Astrocyte of the cerebellum (primary cell): ENCODE measurements around the gene HECTD2.

Source experiments
- DNase-seq: peaks from one replicate; pipeline ENCODE4 v3.0.0-alpha.2; 2011; ENCODE audit warnings: low read depth
- H3K4me3 ChIP-seq: 2 replicates; pipeline ENCODE4 v1.5.1; 2011; ENCODE audit warnings: mild to moderate bottlenecking, low read depth, low read length, moderate library complexity
- in situ Hi-C: cut with HindIII; loops from 2 replicates; pipeline ENCODE4 v1.10.0; 2017; ENCODE audit warnings: low sequenced_read_pairs
- TF ChIP-seq, protein P1 (sequence below): IDR thresholded peaks from 2 replicates; pipeline ENCODE4 v1.5.1; 2012; ENCODE audit warnings: low read length, low read depth, moderate library complexity, mild to moderate bottlenecking; ENCODE audit errors: missing control alignments

The HECTD2 gene

DNA sequence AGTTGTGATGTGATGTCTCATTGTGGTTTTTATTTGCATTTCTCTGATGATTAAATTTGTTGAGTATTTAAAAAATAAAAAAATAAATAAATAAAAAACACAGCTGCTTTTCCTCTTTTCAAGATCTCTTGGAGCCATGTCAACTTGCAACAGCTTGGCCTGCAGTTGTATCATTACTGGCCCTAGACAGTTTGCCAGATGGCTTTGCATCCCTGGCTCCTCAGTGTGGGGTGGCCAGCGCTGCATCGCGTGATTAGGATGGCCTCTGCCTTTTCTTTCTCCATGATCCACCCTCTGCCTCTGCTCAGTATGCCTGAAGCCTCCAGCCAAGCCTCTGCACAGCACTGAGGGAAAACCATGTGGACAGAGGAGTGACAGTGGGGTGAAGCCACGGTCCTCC is 126.0 kb downstream of the HECTD2 start:
- TF ChIP-seq, protein P1, sequence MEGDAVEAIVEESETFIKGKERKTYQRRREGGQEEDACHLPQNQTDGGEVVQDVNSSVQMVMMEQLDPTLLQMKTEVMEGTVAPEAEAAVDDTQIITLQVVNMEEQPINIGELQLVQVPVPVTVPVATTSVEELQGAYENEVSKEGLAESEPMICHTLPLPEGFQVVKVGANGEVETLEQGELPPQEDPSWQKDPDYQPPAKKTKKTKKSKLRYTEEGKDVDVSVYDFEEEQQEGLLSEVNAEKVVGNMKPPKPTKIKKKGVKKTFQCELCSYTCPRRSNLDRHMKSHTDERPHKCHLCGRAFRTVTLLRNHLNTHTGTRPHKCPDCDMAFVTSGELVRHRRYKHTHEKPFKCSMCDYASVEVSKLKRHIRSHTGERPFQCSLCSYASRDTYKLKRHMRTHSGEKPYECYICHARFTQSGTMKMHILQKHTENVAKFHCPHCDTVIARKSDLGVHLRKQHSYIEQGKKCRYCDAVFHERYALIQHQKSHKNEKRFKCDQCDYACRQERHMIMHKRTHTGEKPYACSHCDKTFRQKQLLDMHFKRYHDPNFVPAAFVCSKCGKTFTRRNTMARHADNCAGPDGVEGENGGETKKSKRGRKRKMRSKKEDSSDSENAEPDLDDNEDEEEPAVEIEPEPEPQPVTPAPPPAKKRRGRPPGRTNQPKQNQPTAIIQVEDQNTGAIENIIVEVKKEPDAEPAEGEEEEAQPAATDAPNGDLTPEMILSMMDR: no peak
- in situ Hi-C loops: no loop called here
- no peak for DNase-seq
- no peak overlapping the region for H3K4me3 ChIP-seq

DNA sequence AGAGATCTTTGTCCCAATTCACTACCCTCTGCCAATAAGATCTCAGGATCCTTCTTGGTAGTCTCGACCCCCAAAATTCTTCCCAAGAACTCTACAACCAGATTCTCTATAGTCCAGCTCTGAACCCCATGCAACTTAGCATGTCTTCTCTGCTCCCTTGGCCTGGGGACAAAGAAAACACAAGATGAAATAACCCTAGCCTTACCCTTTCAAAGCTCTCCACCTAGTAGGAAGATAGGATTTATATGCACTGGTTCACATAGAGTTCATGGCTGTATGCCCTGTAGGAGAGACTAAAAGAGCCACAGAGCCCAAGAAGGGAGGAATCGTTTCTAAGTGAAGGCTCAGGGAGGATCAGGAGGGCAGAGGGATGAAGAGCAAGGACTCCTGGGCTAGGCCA is 126.6 kb downstream of the HECTD2 start:
- DNase-seq: no peak
- in situ Hi-C loops: no loop called here
- TF ChIP-seq, protein P1: no peak
- H3K4me3 ChIP-seq: no peak overlapping the region

DNA sequence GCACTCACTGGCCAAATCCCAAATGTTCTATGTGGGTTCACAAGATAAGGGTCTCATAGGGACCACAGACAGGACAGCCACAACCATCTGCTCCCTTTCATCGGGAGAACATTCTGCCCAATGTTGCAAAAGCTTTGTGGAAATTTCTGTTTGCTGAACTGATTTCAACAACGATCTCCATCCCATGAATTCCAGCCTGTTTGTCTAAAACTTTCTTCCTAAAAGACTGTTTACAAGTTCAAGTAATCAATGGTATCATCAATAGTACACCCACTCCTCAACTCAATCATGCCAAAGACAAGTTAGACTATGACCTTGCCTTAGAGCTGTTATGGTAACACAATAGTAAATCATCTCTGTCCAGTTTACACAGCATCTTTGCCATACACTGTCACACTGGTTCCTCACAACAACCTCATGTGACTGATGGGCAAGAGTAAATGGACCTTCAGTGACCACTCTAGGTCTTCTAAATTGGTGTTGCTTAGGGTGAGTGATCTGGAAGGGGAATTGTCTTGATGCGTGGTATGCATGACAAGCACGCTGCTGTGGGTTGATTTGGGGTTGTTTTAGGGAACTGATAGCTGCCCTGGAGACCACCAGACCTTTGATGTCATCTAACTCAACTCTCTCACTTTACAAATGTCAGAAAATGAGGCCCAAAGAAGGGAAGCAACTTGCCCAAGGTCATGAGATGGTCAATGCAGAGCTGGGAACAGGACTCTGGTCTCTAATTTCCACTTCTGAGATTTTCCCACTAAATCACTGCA is 127.7 kb downstream of the HECTD2 start:
- no peak for DNase-seq
- TF ChIP-seq, protein P1: no peak
- in situ Hi-C loops: no loop called here
- no peak overlapping the region for H3K4me3 ChIP-seq

DNA sequence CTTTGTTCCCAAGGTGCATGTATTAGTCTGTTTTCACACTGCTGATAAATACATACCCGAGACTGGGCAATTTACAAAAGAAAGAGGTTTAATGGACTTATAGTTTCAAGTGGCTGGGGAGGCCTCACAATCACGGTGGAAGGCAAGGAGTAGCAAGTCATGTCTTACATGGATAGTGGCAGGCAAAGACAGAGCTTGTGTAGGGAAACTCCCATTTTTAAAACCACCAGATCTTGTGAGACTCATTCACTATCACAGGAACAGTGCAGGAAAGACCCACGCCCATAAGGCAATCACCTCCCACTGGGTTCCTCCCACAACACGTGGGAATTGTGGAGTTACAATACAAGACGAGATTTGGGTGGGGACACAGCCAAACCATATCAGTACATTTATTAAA is 129.8 kb downstream of the HECTD2 start:
- in situ Hi-C loops: no loop called here
- no peak for DNase-seq

DNA sequence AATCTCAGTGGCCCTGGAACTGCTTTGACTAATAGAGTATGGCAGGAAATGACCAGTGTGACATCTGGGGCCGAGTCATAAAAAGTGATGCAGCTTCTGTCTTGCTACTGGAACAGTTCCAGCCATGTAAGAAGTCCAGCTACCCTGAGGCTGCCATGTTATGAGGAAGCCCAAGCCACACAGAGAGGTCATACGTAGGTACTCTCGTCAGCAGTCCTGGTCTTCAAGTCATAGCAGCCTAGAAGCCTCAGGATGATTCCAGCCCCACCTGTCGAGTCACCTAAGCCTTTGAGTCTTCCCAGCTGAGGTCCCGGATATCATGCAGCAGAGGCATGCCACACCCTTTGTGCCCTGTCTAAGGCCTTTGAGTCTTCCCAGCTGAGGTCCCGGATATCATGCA is 130.6 kb downstream of the HECTD2 start:
- in situ Hi-C loops: no loop called here
- TF ChIP-seq, protein P1: no peak
- H3K4me3 ChIP-seq: no peak overlapping the region
- DNase-seq: no peak

More for the DNA sequence above, 129.8 kb downstream of the HECTD2 start:
- TF ChIP-seq, protein P1: no peak
- H3K4me3 ChIP-seq: no peak overlapping the region

DNA sequence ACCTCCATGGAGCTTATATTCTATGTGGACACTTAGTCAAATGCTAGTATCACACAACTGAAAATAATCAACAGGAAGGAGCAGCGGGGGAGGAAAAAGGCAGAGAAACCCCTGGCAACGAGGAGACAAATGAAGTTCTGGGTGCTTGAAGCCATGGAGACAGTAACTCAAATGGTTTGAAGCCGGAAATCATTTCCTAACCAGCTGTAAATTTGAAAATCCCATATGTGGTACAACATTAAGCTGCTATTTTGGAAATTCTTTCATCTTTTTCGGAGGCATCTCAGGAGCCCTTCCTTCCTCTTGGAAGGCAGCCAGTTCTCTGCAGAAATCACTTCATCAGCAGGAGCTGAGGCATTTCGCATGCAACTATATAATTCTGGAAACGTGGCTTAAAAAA is 131.3 kb downstream of the HECTD2 start:
- DNase-seq: no peak
- no peak overlapping the region for H3K4me3 ChIP-seq
- in situ Hi-C loops: no loop called here
- TF ChIP-seq, protein P1: no peak
